Tibial artery (tissue), 4 donors: ENCODE results near the gene FOXD2.

Experiments
- DNase-seq, 2 donors: peaks; one replicate each; pipeline ENCODE4 v3.0.0-alpha.2; 2019
- H3K27ac ChIP-seq, 2 donors: fragments of 200-600 bp; sonication (generic) in 1 of 2; 1 replicate in 1 of 2; 2 replicates in 1 of 2; pipeline ENCODE4 v1.5.1; 2018 to 2019; ENCODE audit warnings: mild to moderate bottlenecking in 1 of 2
- H3K27me3 ChIP-seq, 2 donors: fragments of 200-600 bp; sonication (generic) in 1 of 2; one replicate each; pipeline versions ENCODE4 v1.5.1 to v1.6.0; 2016 to 2019
- H3K36me3 ChIP-seq, 3 donors: fragments of 200-600 bp; sonication (generic) in 2 of 3; one replicate each; pipeline ENCODE4 v1.5.1; 2016 to 2019; ENCODE audit warnings: mild to moderate bottlenecking in 2 of 3
- H3K4me1 ChIP-seq, 4 donors: fragments of 200-600 bp; sonication (generic) in 2 of 4; 1 replicate in 3 of 4; 2 replicates in 1 of 4; pipeline ENCODE4 v1.5.1; 2016 to 2019
- H3K4me3 ChIP-seq, 2 donors: fragments of 200-600 bp; sonication (generic) in 1 of 2; 1 replicate in 1 of 2; 2 replicates in 1 of 2; pipeline ENCODE4 v1.5.1; 2018 to 2019; ENCODE audit warnings: mild to moderate bottlenecking in 2 of 2
- H3K9me3 ChIP-seq, 3 donors: fragments of 200-600 bp; sonication (generic) in 1 of 3; one replicate each; pipeline ENCODE4 v1.5.1; 2016 to 2019
- CTCF ChIP-seq, 2 experiments: fragments of 200-600 bp in 1 of 2; fragments of 450-650 bp in 1 of 2; IDR thresholded peaks; one replicate each; pipeline ENCODE4 v1.5.1; 2017 to 2019; ENCODE audit warnings: antibody characterized with exemption in 2 of 2, mild to moderate bottlenecking in 1 of 2, moderate library complexity in 1 of 2
- intact Hi-C: fragments of 100-400 bp; cut with DNase I; formaldehyde crosslinking; loops from one replicate; pipeline ENCODE4 v1.15.0; 2023; ENCODE audit warnings: low total_unique reads

FOXD2 gene

GRCh38 chr1:47395433-47395832, 42.4 kb upstream of the FOXD2 start:
- H3K27me3 ChIP-seq, result peaks cover 0 to 28% of the 10 kb centered on the region in 2 donors
- H3K27ac ChIP-seq, result no peak overlapping the region
- H3K4me3 ChIP-seq, result no peak overlapping the region
- no peak for TF ChIP-seq CTCF (IDR thresholded peaks at IDR 0.05)
- no peaks in the 10 kb centered on the region for H3K9me3 ChIP-seq
- H3K36me3 ChIP-seq, result no peaks in the 10 kb centered on the region
- H3K4me1 ChIP-seq, result no peaks in the 10 kb centered on the region
- intact Hi-C loops, result no loop called here
- DNase-seq, result no peak

GRCh38 chr1:47396671-47397196, 41.1 kb upstream of the FOXD2 start:
- no peak for DNase-seq
- peaks cover 0 to 28% of the 10 kb centered on the region in 2 donors for H3K27me3 ChIP-seq
- TF ChIP-seq CTCF (IDR thresholded peaks at IDR 0.05), result no peak
- no peaks in the 10 kb centered on the region for H3K36me3 ChIP-seq
- intact Hi-C loops, result no loop called here
- no peak overlapping the region for H3K4me3 ChIP-seq
- H3K27ac ChIP-seq, result no peak overlapping the region
- no peaks in the 10 kb centered on the region for H3K9me3 ChIP-seq
- no peaks in the 10 kb centered on the region for H3K4me1 ChIP-seq

GRCh38 chr1:47399138-47399845, 38.6 kb upstream of the FOXD2 start:
- no peak for DNase-seq
- H3K4me1 ChIP-seq, result no peaks in the 10 kb centered on the region
- H3K36me3 ChIP-seq, result no peaks in the 10 kb centered on the region
- intact Hi-C loops, result no loop called here
- H3K27ac ChIP-seq, result no peak overlapping the region
- peaks cover 0 to 35% of the 10 kb centered on the region in 2 donors for H3K27me3 ChIP-seq
- TF ChIP-seq CTCF (IDR thresholded peaks at IDR 0.05), result no peak
- H3K9me3 ChIP-seq, result no peaks in the 10 kb centered on the region
- H3K4me3 ChIP-seq, result no peak overlapping the region

- Histone ChIP-seq H3K27me3 (peaks cover 0 to 35% of the 10 kb centered on the region in 2 donors), H3K4me1 (no peaks in the 10 kb centered on the region), H3K9me3 (no peaks in the 10 kb centered on the region), H3K36me3 (no peaks in the 10 kb centered on the region), H3K4me3 (no peak overlapping the region), H3K27ac (no peak overlapping the region)
- no peak for TF ChIP-seq CTCF (IDR thresholded peaks at IDR 0.05)
- intact Hi-C loops, result no loop called here
- DNase-seq, result no peak
Observed at GRCh38 chr1:47399846-47400155, 38.0 kb upstream of the FOXD2 start.

GRCh38 chr1:47401761-47402160, 36.1 kb upstream of the FOXD2 start:
- no peak for DNase-seq
- no peak overlapping the region for H3K27ac ChIP-seq
- peaks cover 0 to 30% of the 10 kb centered on the region in 2 donors for H3K27me3 ChIP-seq
- no peaks in the 10 kb centered on the region for H3K4me1 ChIP-seq
- H3K4me3 ChIP-seq, result no peak overlapping the region
- intact Hi-C loops, result no loop called here
- H3K36me3 ChIP-seq, result no peaks in the 10 kb centered on the region
- no peak for TF ChIP-seq CTCF (IDR thresholded peaks at IDR 0.05)
- H3K9me3 ChIP-seq, result no peaks in the 10 kb centered on the region
